Activated CD4-positive, alpha-beta T cell treated with anti-CD3 and anti-CD28 coated beads for 4 hours (primary cell): ENCODE measurements around the gene SLC13A5.
"Not testable (repeated sequence)": the region's sequence is repeated elsewhere in the genome, so short reads cannot be mapped to it uniquely, and the experiment has no call there.

Experiments used
- DNase-seq, 2 donors: peaks; one replicate each; pipeline ENCODE4 v3.0.0-alpha.2; 2020

SLC13A5 gene

GRCh38 chr17:6710317-6710716, 2.9 kb downstream of the SLC13A5 start:
- DNase-seq = no peak

GRCh38 chr17:6708357-6708961, 4.7 kb downstream of the SLC13A5 start:
- DNase-seq = no peak

GRCh38 chr17:6706996-6707395, 6.2 kb downstream of the SLC13A5 start:
- no peak for DNase-seq

- no peak for DNase-seq
These were observed 6.7 kb downstream of the SLC13A5 start for GRCh38 chr17:6706499-6706898.

- no peak for DNase-seq
These were observed 8.6 kb downstream of the SLC13A5 start for GRCh38 chr17:6704470-6705052.

GRCh38 chr17:6703751-6704150, 9.4 kb downstream of the SLC13A5 start:
- no peak for DNase-seq

GRCh38 chr17:6702567-6703215, 10.5 kb downstream of the SLC13A5 start:
- no peak for DNase-seq

- DNase-seq = peak in 1 of 2 donors; percentile 18
These were observed 11.4 kb downstream of the SLC13A5 start for GRCh38 chr17:6701719-6702118.

- DNase-seq = no peak
These were observed 12.2 kb downstream of the SLC13A5 start for GRCh38 chr17:6700948-6701307.

GRCh38 chr17:6699997-6700947, 12.9 kb downstream of the SLC13A5 start:
- DNase-seq = no peak

GRCh38 chr17:6698004-6698403, 15.2 kb downstream of the SLC13A5 start:
- DNase-seq = no peak

GRCh38 chr17:6696906-6697305, 16.3 kb downstream of the SLC13A5 start:
- DNase-seq = no peak

GRCh38 chr17:6695565-6695964, 17.6 kb downstream of the SLC13A5 start:
- no peak for DNase-seq

- no peak for DNase-seq
These were observed 18.1 kb downstream of the SLC13A5 start for GRCh38 chr17:6695051-6695450.

GRCh38 chr17:6691958-6692357, 21.2 kb downstream of the SLC13A5 start:
- DNase-seq = not testable (repeated sequence)

- DNase-seq = no peak
These were observed 21.6 kb downstream of the SLC13A5 start for GRCh38 chr17:6691546-6691945.

- no peak for DNase-seq
These were observed 22.5 kb downstream of the SLC13A5 start for GRCh38 chr17:6690641-6691040.

GRCh38 chr17:6688944-6689343, 24.2 kb downstream of the SLC13A5 start:
- no peak for DNase-seq

- no peak for DNase-seq
These were observed 27.1 kb downstream of the SLC13A5 start for GRCh38 chr17:6686026-6686425.

GRCh38 chr17:6684881-6685767, 28.0 kb downstream of the SLC13A5 start:
- no peak for DNase-seq

- no peak for DNase-seq
These were observed 28.7 kb downstream of the SLC13A5 start for GRCh38 chr17:6684460-6684783.

- DNase-seq = no peak
These were observed 29.3 kb downstream of the SLC13A5 start for GRCh38 chr17:6683730-6684459.
